HG02981 (cell line): ENCODE measurements around the gene SLC5A4.
"Not testable (repeated sequence)": the region's sequence is repeated elsewhere in the genome, so short reads cannot be mapped to it uniquely, and the experiment has no call there.

Source experiments
- ATAC-seq: cut with Tn5 transposase; IDR thresholded peaks from one replicate; pipeline ENCODE4 v1.9.1; 2021; ENCODE audit warnings: mild to moderate bottlenecking, moderate library complexity; ENCODE audit not compliant: unreplicated experiment

The SLC5A4 gene

DNA sequence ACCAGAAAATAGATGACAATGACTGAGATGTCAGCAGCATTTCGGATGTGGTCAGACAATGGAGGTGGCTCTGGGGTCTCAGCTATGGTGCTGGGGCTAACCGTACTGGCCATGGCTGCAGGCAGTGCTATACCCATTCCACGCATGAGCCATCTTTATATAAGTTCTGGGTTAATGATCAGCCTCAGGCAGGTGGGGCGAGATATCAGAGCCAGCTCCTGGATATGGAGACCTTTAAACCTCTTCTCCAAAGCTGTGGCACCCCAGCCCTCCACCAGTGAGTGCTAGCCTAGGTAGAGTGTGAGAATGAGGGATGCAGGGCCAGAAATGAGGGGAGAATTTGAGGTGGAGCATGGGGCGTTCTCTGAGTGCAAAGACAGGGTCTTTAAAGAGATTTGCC lies at the start of gene SLC5A4:
Gene SLC5A4 (minus strand): TSS at position 131 of the 400 bp plus-strand sequence. CDS start 18 bp downstream, at position 113.
- ATAC-seq = no peak

DNA sequence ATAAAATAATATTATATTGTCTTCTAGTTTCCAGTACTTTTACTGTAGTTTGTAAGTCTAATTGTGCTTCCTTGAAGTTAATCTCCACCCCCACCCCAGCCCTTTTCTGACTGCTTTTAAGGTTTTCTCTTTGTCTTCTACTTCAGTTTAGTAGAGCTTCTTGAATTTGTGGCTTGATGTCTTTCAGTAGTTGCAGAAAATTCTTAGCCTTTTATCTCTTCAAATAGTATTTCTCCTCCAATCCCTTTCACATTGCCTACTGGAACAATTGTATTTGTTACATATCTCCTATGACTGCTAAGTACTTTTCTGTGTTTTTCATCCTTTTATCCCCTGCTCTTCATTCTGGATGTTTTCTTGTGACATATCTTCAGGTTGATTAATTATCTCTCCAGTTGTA lies 38.8 kb upstream of the SLC5A4 start:
- not testable (repeated sequence) for ATAC-seq

DNA sequence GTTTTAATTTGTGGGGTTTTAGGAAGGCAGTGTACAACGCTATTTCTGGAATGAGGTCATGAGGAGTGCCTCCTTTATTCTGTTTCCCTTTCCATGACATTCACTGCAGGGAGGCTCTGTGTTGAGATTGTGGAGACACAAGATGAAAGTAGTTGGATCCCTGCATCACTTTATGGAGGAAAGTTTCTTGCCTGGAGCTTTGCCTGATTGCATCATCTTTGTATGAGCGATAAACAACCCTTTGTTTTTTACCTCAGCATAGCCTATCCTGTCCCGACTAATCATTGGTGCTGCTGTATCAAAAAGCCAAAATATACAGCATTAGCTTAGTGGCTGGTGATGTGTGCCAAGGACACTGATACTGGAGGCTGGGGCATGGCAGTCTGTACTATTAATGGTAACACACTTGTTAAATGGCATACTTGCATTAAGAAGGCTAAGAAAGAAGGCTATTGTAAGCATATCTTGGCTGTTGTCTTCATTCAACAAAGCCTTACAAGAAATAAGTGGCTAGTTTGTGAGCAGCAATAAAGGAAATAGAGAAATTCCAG lies 31.2 kb upstream of the SLC5A4 start:
- ATAC-seq = no peak

DNA sequence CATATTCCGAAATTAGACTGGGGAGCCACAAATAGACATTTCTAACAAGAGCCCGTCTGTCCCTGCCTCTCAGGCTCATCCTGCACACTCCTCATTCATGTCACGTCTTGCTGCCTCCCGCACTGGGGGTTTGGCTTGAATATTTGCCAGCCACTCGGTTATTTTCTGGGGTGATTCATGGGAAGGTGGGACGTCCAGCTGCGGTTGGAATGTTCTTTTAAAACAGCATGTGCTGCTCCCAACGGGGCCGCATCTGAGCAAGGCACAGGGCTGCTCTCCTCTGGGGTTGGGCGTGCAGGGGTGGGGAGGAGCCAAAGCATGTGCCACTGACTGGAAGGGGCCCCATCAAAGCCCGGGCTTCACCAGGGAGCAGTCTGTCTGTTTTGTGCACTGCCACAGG lies 25.9 kb upstream of the SLC5A4 start:
- ATAC-seq = no peak

DNA sequence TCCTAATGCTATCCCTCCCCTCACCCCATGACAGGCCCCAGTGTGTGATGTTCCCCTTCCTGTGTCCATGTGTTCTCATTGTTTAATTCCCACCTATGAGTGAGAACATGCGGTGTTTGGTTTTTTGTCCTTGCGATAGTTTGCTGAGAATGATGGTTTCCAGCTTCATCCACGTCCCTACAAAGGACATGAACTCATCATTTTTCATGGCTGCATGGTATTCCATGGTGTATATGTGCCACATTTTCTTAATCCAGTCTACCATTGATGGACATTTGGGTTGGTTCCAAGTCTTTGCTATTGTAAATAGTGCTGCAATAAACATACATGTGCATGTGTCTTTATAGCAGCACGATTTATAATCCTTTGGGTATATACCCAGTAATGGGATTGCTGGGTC lies 20.2 kb upstream of the SLC5A4 start:
- not testable (repeated sequence) for ATAC-seq

DNA sequence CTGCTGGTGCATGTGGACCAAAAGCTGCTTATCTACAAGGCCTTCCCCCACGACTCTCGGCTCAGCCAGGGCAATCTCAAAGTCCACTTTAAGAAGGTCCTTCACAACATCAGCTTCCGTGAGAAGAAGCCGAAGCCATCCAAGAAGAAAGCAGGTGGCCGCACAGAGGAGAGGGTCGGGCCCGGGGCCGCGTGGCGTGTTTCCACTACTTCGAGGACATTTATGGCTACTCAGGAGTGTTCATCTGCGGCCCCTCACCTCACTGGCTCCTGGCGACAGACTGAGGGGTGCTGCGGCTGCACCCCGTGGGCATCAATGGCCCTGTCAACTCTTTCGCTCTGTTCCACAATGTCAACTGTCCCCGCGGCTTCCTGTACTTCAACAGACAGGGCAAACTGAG lies 16.2 kb upstream of the SLC5A4 start:
- no peak for ATAC-seq

DNA sequence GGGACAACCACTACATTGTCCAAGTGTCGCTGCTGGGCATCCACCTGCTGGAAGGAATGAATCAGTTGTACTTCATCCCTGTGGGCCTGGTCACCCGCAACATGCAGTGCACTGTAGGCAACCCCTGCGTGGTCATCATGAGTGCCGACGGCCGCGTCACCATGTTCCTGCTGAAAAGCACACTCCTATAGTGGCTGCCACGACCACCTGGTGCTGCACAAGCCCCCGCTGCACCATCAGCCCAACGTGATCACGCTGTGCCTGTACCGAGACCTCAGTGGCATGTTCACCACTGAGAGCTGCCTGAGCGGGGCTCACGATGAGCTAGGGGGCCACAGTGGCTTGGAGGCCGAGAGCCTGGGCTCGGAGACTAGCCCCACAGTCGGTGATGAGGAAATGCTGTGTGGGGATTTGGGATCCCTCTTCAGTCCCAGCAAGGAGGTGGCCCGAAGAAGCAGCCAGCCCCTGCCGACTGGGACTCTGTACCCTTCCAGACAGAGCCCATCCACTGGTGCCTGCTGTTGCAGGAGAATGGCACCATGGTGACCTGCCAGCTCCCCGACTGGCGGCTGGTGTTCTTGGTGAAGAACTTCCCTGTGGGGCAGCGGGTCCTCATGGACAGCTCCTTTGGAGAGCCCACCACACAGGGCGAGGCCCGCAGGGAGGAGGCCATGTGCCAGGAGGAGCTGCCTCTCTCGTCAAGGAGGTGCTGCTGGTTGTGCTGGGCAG lies 15.7 kb upstream of the SLC5A4 start:
- ATAC-seq = no peak

DNA sequence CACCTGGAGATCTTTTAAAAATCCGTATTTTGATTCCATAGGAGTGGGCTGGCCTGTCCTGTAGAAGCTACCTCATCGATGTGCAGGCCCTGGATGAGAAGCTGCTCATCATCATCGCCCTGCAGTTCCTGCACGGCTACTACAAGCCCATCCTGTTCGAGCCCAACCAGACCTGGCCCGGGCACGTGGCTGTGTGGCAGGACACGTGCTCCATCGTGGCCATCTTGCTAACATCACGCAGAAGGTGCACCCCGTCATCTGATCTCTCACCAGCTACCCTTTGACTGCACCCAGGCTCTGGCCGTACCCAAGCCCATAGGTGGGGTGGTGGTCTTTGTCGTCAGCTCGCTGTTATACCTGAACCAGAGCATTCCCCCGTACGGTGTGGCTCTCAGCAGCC lies 14.2 kb upstream of the SLC5A4 start:
- ATAC-seq = no peak

DNA sequence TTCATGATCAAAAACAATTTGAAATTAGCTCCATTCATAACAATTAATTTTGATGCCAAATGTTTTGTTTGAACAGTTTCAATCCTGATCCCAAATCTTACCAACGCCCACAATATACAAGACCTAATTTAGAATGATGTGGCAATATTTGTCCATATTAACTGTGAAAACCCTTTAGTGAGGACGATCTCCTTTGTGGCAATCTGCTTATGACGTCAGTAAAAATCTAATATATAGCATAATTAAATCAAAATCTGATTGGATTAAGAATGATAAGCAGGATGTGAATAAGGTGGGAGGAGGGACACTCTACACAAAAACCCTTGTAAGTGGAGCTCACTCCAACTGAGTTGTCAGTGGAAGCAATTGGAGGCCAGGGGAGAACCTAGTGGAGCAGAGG lies 11.9 kb upstream of the SLC5A4 start:
- ATAC-seq = no peak

DNA sequence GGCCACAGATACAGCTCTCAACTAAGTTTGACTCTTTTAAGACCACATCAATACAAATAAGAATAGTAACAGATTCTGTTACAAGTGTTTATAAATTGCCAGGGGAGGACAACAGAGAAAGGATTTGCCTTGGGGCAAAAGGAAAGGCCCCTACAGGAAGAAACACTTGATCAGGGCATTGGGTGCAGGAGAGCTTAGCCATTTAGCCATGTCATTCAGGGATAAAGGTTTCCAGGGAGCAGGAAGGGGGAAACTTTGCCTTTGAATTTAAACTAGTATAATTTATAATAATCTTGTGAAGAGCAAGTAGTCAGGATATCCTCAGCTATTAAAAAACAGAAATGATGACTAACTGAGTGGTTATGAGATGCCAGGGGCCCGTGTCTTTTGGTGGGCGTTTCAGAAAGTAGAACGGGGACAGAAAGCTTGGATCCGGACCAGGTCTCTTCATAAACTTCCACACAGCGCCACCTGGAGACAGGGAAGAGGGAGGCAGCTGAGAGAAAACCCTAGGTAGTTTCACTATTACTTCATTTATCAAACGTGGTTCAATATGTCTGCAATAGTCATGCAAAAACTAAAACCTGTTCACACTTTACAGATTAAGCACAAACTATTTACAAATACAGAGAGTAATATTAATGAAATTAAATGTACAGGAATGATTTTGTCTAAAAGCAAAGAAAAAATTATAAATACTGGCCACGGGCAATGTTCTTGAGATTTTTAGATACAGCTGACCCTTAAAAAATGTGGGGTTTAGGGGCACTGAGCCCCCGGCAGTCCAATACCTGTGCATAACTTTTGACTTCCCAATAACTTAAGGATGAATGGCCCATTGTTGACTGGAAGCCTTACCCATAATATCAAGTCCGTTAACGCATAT lies 11.0 kb upstream of the SLC5A4 start:
- ATAC-seq = no peak

DNA sequence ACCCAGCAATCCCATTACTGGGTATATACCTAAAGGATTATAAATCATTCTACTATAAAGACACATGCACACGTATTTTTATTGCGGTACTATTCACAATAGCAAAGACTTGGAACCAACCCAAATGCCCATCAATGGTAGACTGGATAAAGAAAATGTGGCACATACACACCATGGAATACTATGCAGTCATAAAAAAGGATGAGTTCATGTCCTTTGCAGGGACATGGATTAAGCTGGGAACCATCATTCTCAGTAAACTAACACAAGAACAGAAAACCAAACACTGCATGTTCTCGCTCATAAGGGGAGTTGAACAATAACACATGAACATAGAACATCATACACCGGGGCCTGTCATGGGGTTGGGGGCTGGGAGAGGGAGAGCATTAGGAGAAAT lies 8.5 kb upstream of the SLC5A4 start:
- ATAC-seq = not testable (repeated sequence)

DNA sequence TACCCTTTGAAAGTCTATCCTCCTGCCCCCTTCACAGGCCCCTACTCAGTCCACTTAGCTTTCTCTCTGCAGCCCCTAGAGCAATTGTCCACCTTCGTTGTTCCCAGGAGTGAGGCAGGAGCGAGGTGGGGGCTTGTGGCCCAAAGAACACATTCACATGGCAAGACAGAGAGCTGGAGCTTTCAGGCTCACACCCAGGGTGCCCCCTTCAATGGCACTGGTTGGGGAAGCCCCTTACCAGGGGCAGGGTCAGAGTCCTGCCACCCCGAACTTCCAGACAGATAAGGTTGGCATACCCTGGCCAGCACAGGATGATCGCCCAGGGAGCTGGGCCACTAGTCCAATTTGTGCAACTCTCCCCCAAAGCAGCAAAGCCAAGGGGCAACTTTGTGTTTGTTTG lies 6.2 kb upstream of the SLC5A4 start:
- ATAC-seq = no peak

DNA sequence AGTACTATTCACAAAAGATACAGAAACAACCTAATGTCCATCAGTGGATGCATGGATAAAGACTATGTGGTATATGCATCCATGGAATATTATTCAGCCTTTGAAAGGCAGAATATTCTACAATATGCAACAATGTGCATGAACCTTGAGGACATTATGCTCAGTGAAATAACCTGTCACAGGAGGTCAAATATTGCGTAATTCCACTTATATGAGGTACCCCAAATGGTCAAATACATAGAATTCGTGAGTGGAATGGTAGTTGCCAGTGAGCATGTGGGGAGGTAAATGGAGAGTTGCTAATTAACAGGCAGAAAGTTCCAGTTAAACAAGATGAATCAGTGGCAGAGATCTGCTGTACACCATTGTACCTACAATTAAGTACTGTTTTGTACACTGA lies 3.6 kb upstream of the SLC5A4 start:
- ATAC-seq = no peak

DNA sequence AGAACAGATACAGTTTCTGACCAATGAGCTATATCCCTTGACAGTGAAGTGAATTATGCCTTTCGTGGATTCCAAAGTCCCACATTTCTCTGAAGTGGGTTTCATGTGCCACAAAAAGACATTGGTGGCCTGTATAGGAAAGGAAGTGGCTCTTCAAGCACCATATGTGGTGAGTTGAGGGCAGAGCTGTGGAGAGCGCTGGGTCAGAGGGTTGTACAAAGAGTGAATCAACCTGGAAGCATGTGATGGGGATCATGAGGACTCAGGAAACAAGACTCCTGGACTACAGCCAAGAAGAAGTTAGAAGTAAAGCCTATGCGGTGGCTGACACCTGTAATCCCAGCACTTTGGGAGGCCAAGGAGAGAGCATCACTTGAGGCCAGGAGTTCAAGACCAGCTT lies 579 bp upstream of the SLC5A4 start:
- ATAC-seq = no peak

DNA sequence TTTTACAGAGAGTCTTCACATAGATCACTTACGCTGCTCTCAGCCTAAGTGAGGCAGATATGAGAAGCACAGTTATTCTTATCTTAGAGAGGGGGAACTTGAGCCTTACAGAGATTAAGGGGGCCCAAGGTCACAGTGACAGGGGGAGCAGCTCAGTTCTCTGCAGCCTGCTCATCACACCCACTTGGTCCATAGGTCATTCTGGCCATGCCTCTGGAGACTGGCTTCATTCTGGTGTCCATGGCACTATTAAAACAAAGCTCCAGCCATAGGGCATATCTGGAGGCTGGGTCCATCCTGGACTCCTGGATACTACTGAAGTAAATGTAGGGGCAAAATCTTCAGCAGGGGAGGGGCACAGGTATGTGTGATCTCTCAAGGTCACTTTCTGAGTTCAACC lies 5.9 kb downstream of the SLC5A4 start:
- no peak for ATAC-seq

DNA sequence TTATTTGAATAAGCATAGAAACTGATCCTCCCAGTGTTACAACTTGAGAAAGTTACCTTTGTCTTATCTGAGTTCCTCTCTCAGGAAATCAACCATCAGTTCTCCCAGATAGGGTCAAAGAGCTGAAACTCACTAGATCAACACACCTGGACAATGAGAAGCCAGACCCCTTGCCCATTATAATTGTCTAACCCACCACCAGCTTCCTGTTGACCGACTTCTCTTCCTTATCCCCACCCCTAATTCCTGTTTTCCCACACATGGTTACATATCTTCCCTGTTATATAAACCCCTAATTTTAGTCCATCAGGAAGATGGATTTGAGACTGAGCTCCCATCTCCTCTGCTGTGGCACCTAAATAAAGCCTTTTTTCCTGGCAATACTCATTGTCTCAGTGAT lies 6.9 kb downstream of the SLC5A4 start:
- no peak for ATAC-seq

DNA sequence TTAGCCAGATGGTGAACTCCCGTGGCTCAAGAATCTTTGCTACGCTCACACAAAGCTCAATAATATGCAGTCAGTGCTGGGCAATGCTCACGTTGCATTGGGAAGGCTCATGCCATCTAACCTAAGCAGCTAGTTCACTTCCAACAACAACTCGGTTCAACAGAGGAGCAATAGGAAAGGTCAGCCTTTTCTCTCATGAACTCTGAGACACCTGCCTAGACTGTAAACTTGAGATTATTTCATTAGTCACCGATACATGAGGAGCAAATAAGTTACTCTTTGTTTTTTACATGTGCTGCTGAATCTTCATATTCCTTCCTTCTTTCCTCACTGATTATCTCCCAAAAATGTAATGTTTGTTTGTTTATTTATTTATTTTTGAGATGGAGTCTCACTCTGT lies 9.0 kb downstream of the SLC5A4 start:
- ATAC-seq = no peak

DNA sequence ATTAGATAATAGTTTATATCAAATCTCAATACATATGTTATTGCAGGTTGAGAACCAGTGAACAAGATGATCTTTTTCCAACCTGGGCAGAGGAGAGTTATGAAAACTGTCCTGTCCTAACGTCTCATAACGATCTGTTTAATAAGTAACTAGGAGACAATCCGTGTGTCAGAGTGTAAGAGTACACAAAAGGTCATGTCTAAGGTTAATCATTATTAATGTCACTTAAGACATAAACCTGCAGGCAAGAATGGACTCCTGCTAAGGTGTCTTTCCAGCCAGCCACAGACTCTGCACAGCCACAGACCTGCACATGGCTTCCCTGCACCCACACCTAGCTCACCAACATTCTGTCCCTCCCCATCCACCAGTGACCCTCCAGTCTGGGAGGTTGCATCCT lies 10.1 kb downstream of the SLC5A4 start:
- ATAC-seq = no peak

DNA sequence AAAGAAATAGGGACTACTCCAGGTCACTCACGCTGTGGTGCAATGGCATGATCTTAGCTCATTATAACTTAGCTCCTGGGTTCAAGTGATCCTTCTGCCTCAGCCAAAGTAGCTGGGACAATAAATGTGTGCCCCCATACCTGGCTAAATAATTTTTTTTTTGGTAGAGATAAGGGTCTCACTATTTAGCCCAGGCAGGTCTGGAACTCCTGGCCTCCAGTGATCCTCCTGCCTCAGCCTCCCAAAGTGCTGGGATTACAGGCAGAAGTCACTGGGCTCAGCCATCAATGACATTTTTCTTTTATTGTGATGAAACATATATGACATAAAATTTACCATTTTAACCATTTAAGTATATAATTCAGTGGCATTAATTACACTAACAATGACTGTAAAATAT lies 10.6 kb downstream of the SLC5A4 start:
- no peak for ATAC-seq

DNA sequence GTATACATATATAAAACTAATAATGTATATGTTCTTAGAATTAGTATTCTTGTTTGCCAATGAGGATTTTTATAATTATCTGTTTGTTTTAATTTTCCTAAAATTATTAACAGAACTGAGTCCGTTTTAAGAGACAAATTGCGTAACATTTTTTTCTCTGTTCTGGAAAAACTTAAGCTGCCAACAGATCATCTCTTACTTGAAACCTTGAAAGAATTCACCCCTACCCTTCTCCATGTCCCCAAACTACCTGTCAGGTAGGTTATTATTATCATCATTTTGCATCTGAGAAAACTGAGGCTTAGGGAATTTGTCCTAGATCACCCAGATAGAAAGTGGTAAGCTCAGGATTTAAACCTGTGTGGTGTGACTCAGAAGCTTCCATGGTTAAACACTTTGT lies 14.7 kb downstream of the SLC5A4 start:
- no peak for ATAC-seq

DNA sequence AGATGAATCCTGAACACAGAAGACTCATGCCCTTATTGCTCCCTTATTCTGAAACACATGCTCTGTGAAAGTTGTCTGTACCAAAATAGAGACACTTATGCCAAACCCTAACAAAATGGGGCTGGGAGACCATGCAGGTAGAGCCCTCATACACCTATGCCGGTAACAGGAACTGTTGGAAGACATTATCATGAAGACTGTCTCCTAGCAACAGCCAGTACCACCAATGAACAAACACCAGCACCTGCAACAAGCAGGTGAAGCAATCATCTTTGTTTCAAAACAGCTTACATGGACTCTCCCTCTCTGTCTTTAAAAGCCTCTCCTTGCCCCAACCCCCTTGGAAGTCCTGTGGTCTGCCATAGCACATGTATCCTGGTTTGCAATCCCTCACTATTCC lies 17.2 kb downstream of the SLC5A4 start:
- ATAC-seq = no peak

DNA sequence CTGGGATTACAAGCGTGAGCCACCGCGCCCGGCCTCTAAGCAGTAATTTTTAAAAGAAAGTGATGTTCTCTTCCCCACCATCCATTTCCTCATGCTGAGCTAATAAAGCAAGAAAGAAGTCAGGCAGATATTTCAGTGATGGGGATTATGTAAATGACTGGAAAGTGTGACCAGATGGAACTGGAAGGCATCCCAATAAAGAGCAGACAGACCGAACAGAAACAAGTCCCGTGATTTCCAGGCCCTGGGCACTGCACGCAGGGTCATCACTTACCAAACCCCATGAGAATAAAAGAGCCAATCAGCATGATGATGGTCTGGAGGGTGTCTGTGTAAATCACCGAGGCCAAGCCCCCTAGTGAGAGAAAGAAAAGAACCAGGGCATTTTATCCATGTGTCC lies 18.2 kb downstream of the SLC5A4 start:
- no peak for ATAC-seq
